Activated CD4-positive, CD25-positive, alpha-beta regulatory T cell treated with anti-CD3 and anti-CD28 coated beads, Interleukin-2, amount 50 U/mL, for 24 hours (primary cell): ENCODE results near the gene SRP9.
"Not testable (repeated sequence)": the region's sequence is repeated elsewhere in the genome, so short reads cannot be mapped to it uniquely, and the experiment has no call there.

ENCODE experiments used
- ATAC-seq, 2 donors: fragments of 150-1000 bp; cut with Tn5 transposase; one replicate each; pipeline ENCODE4 v1.10.0; 2021; ENCODE audit warnings: mild to moderate bottlenecking in 1 of 2, moderate library complexity in 1 of 2

Gene SRP9

GRCh38 chr1:225757927-225758656 is 19.5 kb upstream of the SRP9 start:
- no peak for ATAC-seq

GRCh38 chr1:225759972-225760371 is 17.7 kb upstream of the SRP9 start:
- not testable (repeated sequence) for ATAC-seq

- ATAC-seq, result no peak
Observed at GRCh38 chr1:225760531-225760930, 17.1 kb upstream of the SRP9 start.

DNA sequence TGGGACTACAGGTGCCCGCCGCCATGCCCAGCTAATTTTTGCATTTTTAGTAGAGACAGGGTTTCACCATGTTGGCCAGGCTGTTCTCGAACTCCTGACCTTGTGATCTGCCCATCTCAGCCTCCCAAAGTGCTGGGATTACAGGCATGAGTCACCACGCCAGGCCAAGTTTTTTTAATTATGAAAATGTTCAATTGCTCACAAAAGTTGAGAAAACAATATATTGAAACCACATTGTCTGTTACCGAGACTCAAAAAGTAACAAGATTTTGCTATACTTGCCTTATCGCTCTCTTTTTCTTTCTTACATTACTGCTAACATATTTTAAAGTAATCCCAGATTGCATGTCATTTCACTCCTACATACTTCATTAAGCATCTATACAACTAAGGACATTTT is 16.2 kb upstream of the SRP9 start:
- ATAC-seq, result not testable (repeated sequence)

DNA sequence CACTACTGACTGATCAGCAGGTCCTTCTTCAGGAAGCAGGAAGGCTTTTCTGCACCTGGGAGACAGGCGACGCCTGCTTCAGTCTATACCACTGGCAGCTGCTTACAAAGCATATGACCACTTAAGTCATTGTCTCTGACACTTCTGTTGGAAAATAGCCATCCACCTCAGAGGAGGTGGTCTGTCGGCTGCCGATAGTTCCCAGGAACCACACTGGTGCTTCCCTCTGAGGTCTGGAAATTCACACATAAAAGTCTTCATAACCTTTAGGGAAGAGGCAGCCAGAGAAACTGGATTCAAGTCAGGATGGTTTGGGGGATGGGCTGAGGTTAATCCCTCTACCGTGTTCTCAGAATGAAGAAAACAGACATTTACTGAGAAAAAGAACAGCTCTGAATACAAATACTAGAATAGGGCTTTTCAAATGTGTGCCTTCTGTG is 15.6 kb upstream of the SRP9 start:
- ATAC-seq, result no peak

GRCh38 chr1:225762444-225762843 is 15.2 kb upstream of the SRP9 start:
- ATAC-seq, result no peak

- no peak for ATAC-seq
Observed at GRCh38 chr1:225763716-225764548, 13.7 kb upstream of the SRP9 start.

DNA sequence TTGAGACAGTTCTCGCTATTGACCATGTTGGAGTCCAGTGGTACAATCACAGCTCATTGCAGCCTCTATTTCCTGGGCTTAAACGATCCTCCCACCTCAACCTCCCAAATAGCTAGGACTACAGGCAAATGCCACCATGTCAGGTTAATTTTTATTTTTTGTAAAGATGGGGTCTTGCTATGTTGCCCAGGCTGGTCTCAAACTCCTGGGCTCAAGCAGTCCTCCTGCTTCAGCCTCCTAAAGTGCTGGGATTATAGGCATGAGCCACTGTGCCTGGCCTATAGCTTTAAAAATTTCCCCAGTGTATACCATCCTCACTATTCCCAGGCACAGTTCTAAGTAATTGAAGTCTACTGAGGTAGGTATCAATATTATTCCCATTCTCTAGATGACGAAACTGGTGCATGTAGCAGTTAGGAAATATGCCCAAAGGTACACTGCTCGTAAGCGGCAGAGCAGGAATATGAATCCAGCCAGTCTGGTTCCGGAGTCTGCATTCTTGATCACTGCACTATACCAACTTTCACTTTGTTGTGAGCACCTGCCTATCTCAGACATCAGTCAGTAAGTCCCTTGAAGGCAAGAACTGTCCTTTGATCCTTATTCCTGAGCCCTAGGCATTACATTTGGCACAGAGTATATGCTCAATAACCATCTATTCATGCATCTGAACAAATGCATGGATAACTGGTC is 11.5 kb upstream of the SRP9 start:
- ATAC-seq, result no peak

DNA sequence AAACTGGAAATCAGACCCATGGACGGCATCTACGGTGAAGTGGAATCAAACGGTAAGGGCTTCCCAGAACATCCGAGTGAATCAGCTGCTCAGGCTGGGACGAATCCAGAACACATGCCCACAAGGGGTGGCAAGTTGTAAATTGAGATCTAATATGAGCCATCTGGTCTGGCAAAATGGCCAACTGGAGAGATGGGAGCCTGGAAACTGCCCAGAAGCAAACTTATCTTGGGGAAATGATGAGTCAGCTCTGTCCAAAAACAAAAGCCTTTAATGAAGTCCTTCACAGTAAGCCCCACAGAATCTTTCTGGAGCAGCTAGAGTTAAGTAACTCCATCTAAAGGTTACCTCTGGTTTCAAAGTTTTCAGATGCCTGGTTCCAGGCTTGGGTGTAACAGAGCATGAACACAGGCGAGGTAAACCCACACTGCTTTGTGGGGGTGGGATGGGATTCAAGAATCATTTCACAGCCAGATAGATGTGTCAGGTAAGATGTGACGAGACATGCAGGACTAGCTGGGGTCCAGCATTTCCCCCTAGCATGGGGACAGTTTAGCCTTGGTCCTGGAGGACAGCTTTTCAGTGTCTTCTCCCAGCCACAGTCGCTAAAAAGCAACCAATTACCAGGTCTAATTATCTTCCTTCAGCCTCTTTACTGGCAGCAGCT is 10.5 kb upstream of the SRP9 start:
- ATAC-seq, result no peak

DNA sequence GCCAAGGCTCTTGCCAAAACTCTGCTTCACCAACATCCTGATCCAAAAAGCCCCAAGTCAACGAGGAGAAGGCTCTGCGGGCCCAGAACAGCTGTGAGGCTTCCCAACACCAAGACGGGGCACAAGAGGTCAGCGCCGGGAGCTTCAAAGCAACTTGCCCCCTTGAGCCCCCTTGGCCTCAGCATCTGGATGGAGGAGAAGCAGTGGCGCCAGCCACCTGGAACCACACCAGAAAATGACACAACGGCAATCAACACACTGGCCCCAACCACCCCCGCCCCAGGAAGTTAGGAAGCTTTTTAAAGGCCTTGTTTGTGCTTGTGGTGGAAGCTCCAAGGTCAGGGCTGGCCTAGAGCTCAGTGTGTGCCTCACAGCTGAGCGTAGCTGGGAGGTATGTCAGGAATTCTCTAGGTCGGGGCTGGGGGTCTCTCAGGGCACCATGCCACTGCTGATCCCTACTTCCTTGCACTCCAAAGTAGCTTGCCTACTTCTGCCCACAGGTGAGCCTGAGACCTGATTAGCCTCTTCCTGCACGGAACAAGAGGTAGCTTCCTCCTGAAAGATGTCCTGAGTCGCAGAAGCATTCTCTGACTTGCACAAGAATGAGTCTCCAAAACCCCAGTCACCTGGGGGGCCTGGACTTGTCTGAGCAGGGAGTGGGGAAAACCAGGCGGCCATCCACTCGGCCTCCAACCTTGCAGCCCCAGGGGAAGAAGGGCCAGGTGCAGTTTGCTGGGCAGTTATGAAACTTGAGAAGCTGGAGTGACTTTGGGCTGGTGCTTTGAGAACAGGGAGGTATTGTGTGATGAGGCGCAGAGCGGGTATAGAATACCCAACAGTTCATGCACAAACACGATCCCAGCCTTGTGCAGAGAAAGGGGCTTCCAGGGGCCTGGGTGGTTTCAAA is 9.7 kb upstream of the SRP9 start:
- no peak for ATAC-seq

- no peak for ATAC-seq
Observed at GRCh38 chr1:225768662-225769426, 8.8 kb upstream of the SRP9 start.

- no peak for ATAC-seq
Observed at GRCh38 chr1:225769687-225770086, 7.9 kb upstream of the SRP9 start.

DNA sequence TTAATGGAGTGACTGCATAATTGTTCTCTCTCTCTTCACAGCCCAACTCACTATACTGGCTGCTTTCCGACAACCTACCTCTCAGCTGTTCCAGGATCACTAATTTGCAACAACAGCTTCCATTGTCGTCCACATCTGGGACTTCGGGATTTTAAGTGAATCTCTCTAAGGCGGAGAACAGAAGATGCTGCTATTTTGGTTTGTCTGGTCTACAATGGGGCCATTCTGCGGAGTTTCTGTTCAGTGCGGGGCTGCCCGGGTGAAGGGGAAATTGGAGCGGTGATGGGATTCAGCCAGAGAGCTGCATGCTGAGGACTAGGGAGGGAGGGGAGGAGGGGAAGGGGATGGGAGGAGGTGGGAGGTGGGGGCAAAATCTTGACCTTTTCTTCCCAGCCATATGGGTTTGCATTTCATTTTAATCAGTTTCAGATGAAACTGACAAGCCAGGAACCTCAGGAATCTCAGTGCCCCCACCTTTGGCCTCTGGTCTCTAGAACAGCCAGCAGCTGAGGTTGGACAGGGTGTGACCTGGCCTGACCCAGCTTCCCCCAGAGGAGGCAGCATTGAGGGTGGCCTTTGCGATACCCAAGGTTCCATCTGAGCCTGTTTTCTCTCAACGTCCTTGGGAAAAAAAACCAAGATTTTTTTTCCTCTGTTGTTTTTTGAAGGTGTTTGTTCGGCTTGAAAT is 6.9 kb upstream of the SRP9 start:
- no peak for ATAC-seq

DNA sequence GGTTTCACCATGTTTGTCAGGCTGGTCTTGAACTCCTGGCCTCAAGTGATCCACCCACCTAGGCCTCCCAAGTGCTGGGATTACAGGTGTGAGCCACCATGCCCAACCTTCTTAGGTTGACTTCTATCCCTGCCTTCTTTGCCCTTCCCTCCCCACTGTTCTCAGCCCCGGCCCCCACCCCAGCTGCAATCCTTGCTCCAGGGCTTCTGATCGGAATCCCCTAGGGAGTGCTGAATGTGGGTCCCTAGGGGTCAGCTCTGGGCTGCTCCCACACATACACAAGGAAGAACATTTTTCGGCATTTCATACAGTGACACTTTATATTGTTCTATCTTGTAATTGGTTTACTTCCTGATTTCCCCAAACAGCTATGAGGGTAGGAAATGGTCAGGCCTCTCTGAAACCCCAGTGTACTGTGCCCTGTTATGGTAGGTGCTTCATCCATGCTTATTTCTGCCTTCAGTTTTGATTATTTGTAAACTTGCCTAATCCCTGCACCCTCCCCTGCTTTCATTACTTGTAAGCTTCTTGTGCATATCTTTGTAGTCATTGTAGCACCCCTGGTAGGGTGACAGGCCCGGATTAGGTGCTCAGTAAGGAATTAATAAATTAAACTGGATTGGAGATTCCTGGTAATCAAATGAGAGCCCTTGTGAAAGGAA is 5.8 kb upstream of the SRP9 start:
- ATAC-seq, result no peak

DNA sequence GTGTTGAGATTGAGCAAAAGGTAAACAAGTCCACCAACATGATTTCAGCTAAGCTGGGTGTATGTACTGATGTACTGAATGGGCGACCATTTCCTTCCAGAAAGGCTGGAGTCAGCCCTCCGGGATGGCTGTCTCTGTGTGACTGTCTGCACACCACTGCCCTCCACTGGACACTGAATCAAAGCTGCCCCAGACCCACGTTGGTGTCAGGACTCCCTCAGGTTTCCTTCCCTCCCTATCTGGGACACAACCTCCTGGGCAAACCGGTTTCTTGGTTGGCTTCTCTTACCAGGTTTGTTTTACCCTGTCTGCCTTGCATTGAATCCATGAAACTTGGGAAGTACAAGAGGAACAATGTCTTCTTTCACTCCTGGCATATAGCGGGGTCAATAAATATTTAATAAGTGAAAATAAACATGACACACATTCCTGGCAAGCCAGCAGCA is 5.3 kb upstream of the SRP9 start:
- no peak for ATAC-seq

DNA sequence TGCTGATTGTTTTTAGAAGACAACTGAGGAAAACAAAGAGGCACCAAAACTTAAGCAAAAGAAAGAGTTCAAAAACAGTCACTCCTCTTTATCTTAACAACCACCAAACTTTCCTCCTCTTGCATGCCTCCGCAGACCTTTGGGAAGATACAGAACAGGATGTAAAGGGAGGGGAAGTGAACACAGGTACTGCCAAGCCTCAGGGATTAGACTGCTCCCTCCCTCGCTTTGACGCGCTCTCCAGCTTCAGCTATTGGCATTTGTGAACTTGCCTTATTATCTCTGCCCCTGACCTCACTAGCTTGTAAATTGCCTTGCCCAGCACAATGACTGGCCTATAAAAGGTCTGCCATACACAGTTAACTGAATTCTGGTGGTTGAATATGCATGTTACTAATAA is 4.8 kb upstream of the SRP9 start:
- ATAC-seq, result no peak

DNA sequence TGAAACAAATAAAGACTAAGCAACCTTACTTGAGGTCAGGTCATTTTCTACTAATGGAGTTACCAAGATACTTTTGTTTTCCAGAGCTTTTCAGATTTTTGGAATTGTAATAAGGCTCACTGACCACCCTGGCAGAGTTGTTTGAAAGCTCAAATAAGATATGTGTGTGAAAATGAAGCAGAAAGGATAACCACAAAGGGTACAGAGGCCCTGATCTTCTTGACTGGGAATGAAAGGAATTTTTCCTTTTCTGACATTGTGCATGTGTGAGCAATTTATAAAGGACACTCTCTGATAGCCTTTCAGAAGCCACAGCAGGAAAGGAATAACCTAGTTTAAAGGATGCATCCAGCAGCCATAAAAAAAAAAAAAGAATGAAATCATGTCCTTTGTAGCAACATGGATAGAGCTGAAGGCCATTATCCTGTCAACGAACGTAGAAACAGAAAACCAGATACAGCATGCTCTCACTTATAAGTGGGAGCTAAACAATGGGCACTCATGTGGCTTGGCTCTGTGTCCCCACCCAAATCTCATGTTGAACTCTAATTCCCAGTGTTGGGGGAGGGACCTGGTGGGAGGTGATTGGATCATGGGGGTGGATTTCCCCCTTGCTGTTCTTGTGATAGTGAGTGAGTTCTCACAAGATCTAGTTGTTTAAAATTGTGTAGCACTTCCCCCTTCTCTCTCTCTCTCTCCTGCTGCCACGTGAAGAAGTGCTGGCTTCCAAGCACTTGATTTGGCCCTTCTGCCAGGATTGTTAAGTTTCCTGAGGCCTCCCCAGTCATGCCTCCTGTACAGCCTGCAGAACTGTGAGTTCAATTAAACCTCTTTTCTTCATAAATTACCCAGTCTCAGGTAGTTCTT is 3.1 kb upstream of the SRP9 start:
- no peak for ATAC-seq

GRCh38 chr1:225776294-225776693 is 1.3 kb upstream of the SRP9 start:
- no peak for ATAC-seq
